Inflammatory macrophage (primary cell): Measurements from ENCODE around the gene GALNT15.
A peak's percentile ranks its signal among the peaks of the same experiment; 100 is the strongest.

Experiments
- DNase-seq, 2 donors: peaks; one replicate each; pipeline ENCODE4 v3.0.0-alpha.2; 2020 to 2022

The GALNT15 gene

GRCh38 chr3:16255326-16255725 lies 80.8 kb downstream of the GALNT15 start:
- no peak for DNase-seq

- no peak for DNase-seq
Observed at GRCh38 chr3:16255726-16256125, 81.2 kb downstream of the GALNT15 start.

- DNase-seq, result peak; percentile 73 to 87
Observed at GRCh38 chr3:16257309-16257708, 82.8 kb downstream of the GALNT15 start.

- DNase-seq, result no peak
Observed at GRCh38 chr3:16258177-16258576, 83.7 kb downstream of the GALNT15 start.

GRCh38 chr3:16258866-16259265 lies 84.4 kb downstream of the GALNT15 start:
- DNase-seq, result no peak

- peak; percentile 21 to 31 for DNase-seq
Observed at GRCh38 chr3:16260046-16260445, 85.6 kb downstream of the GALNT15 start.

GRCh38 chr3:16262174-16262573 lies 87.7 kb downstream of the GALNT15 start:
- DNase-seq, result peak; percentile 32 to 51

- peak in 1 of 2 donors; percentile 14 for DNase-seq
Observed at GRCh38 chr3:16264174-16264707, 89.8 kb downstream of the GALNT15 start.

- peak; percentile 100 for DNase-seq
Observed at GRCh38 chr3:16264708-16265454, 90.4 kb downstream of the GALNT15 start, which contains the start of the genes DPH3 and OXNAD1. TSS of gene DPH3 (minus strand) at chr3:16264943. CDS start at chr3:16264876, 67 bp downstream. TSS of gene OXNAD1 (plus strand) at chr3:16265212. CDS start at chr3:16270953, 5,741 bp downstream.

GRCh38 chr3:16265455-16265786 lies 90.9 kb downstream of the GALNT15 start:
- DNase-seq, result no peak

GRCh38 chr3:16266714-16267113 lies 92.2 kb downstream of the GALNT15 start:
- DNase-seq, result no peak

- DNase-seq, result no peak
Observed at GRCh38 chr3:16270855-16271254, 96.4 kb downstream of the GALNT15 start.

- no peak for DNase-seq
Observed at GRCh38 chr3:16272588-16272987, 98.1 kb downstream of the GALNT15 start.

GRCh38 chr3:16273867-16274266 lies 99.4 kb downstream of the GALNT15 start:
- DNase-seq, result no peak

- DNase-seq, result no peak
Observed at GRCh38 chr3:16277471-16277870, 103.0 kb downstream of the GALNT15 start.

- no peak for DNase-seq
Observed at GRCh38 chr3:16279010-16279801, 104.7 kb downstream of the GALNT15 start.

- no peak for DNase-seq
Observed at GRCh38 chr3:16280671-16281070, 106.2 kb downstream of the GALNT15 start.
